Liver (tissue), 9 donors: ENCODE data around the gene MYL12B. TPM values are rescaled to one million over a fixed set of nuclear protein-coding genes. Genes with fewer than 3 reads are reported as not detected.
A peak's percentile ranks its signal among the peaks of the same experiment; 100 is the strongest.

ENCODE experiments used
- DNase-seq: peaks from one replicate; pipeline ENCODE4 v3.0.0-alpha.2; 2017; ENCODE audit warnings: low spot score
- H3K27ac ChIP-seq, 2 donors: one replicate each; pipeline ENCODE4 v1.7.0; 2013; ENCODE audit warnings: inconsistent platforms in 2 of 2, low read length in 2 of 2, control low read depth in 1 of 2, low read depth in 1 of 2, mild to moderate bottlenecking in 1 of 2
- H3K27me3 ChIP-seq, 4 donors: one replicate each; pipeline versions ENCODE4 v1.6.1 to v1.7.0; 2013; ENCODE audit warnings: low read length in 3 of 4, inconsistent platforms in 1 of 4, mild to moderate bottlenecking in 1 of 4, moderate library complexity in 1 of 4; ENCODE audit not compliant: control insufficient read depth in 4 of 4, insufficient read depth in 4 of 4
- H3K36me3 ChIP-seq, 4 donors: one replicate each; pipeline versions ENCODE4 v1.6.1 to v1.7.0; 2013; ENCODE audit warnings: low read length in 3 of 4, mild to moderate bottlenecking in 3 of 4, low read depth in 1 of 4, moderate library complexity in 1 of 4; ENCODE audit not compliant: control insufficient read depth in 4 of 4, insufficient read depth in 3 of 4
- H3K4me1 ChIP-seq, 4 donors: one replicate each; pipeline versions ENCODE4 v1.6.1 to v1.7.0; 2013; ENCODE audit warnings: low read length in 3 of 4, mild to moderate bottlenecking in 3 of 4, moderate library complexity in 1 of 4; ENCODE audit not compliant: control insufficient read depth in 4 of 4, insufficient read depth in 4 of 4
- H3K4me3 ChIP-seq, 3 donors: one replicate each; pipeline versions ENCODE4 v1.6.1 to v1.7.0; 2013; ENCODE audit warnings: low read length in 3 of 3, control low read depth in 1 of 3, low read depth in 1 of 3, mild to moderate bottlenecking in 1 of 3
- H3K9ac ChIP-seq, 2 donors: one replicate each; pipeline ENCODE4 v1.7.0; 2013; ENCODE audit warnings: low read length in 2 of 2, mild to moderate bottlenecking in 2 of 2, moderate library complexity in 2 of 2, control low read depth in 1 of 2, low read depth in 1 of 2
- H3K9me3 ChIP-seq, 4 donors: one replicate each; pipeline versions ENCODE4 v1.6.1 to v1.7.0; 2013; ENCODE audit warnings: low read length in 3 of 4; ENCODE audit not compliant: control insufficient read depth in 4 of 4
- EGR1 ChIP-seq, 2 donors: IDR thresholded peaks; 2 replicates each; pipeline ENCODE4 v1.6.1; 2016 to 2018; ENCODE audit warnings: antibody characterized with exemption in 2 of 2, low read depth in 2 of 2
- FOXA1 ChIP-seq: IDR thresholded peaks from 2 replicates; pipeline ENCODE4 v1.6.1; 2016; ENCODE audit warnings: antibody characterized with exemption
- FOXA2 ChIP-seq: IDR thresholded peaks from 2 replicates; pipeline ENCODE4 v1.6.1; 2016; ENCODE audit warnings: antibody characterized with exemption
- GABPA ChIP-seq, 2 donors: IDR thresholded peaks in 1 of 2; conservative IDR thresholded peaks in 1 of 2; 2 replicates each; pipeline ENCODE4 v1.6.1; 2016; ENCODE audit warnings: antibody characterized with exemption in 2 of 2, mild to moderate bottlenecking in 1 of 2, moderate library complexity in 1 of 2
- HNF4A ChIP-seq, 2 donors: conservative IDR thresholded peaks; 2 replicates each; pipeline ENCODE4 v1.6.1; 2016; ENCODE audit warnings: antibody characterized with exemption in 2 of 2, mild to moderate bottlenecking in 2 of 2
- HNF4G ChIP-seq: IDR thresholded peaks from 2 replicates; pipeline ENCODE4 v1.6.1; 2016; ENCODE audit warnings: antibody characterized with exemption
- JUND ChIP-seq, 2 donors: IDR thresholded peaks; 2 replicates each; pipeline ENCODE4 v1.6.1; 2016; ENCODE audit warnings: antibody characterized with exemption in 2 of 2
- NR2F2 ChIP-seq: IDR thresholded peaks from 2 replicates; pipeline ENCODE4 v1.6.1; 2016; ENCODE audit warnings: antibody characterized with exemption
- RAD21 ChIP-seq, 2 donors: IDR thresholded peaks; 2 replicates each; pipeline ENCODE4 v1.6.1; 2016; ENCODE audit warnings: antibody characterized with exemption in 2 of 2, mild to moderate bottlenecking in 2 of 2
- RXRA ChIP-seq, 2 donors: IDR thresholded peaks; 2 replicates each; pipeline ENCODE4 v1.6.1; 2017 to 2018; ENCODE audit warnings: antibody characterized with exemption in 2 of 2, mild to moderate bottlenecking in 1 of 2
- SP1 ChIP-seq: IDR thresholded peaks from 2 replicates; pipeline ENCODE4 v1.6.1; 2018; ENCODE audit warnings: antibody characterized with exemption, mild to moderate bottlenecking
- TAF1 ChIP-seq: conservative IDR thresholded peaks from 2 replicates; pipeline ENCODE4 v1.6.1; 2016; ENCODE audit warnings: antibody characterized with exemption, mild to moderate bottlenecking
- YY1 ChIP-seq: IDR thresholded peaks from 2 replicates; pipeline ENCODE4 v1.6.1; 2016; ENCODE audit warnings: antibody characterized with exemption, mild to moderate bottlenecking
- WGBS: extraction: QIAGEN DNeasy Blood & Tissue Kit; methylation state at CpG from one replicate; pipeline ENCODE4 v1.1.7; 2013; 5-methylcytosine and 5-hydroxymethylcytosine counted together
- polyA plus RNA-seq, 2 donors: library from polyadenylated mRNA; stranded (reverse) in 1 of 2; unstranded in 1 of 2; fragments of 200-250 nt in 1 of 2; fragments of >200 nt in 1 of 2; fragmentation: Nextera tagmentation in 1 of 2; extraction: Ambion mirVana in 1 of 2; gene quantifications; one replicate each; pipeline versions ENCODE4 v1.2.1 to v1.2.3, GENCODE V29; 2013 to 2015
- total RNA-seq, 2 donors: library from RNA; depleted of rRNA; stranded (reverse); fragments of >200 nt; gene quantifications; one replicate each; pipeline ENCODE4 v1.2.3, GENCODE V29; 2014
- TF ChIP-seq, protein P1 (sequence below): fragments of 150-350 bp; IDR thresholded peaks from 2 replicates; pipeline ENCODE4 v1.5.1; 2017; ENCODE audit warnings: improper control_type of control experiment, low read depth, low read length; ENCODE audit not compliant: missing input control
- TF ChIP-seq, protein P2 (sequence below): IDR thresholded peaks from 2 replicates; pipeline ENCODE4 v1.6.1; 2016; ENCODE audit warnings: antibody characterized with exemption
- TF ChIP-seq, protein P3 (sequence below): IDR thresholded peaks from 2 replicates; pipeline ENCODE4 v1.6.1; 2016; ENCODE audit warnings: antibody characterized with exemption
- TF ChIP-seq, protein P4 (sequence below): IDR thresholded peaks from 2 replicates; pipeline ENCODE4 v1.6.1; 2016; ENCODE audit warnings: antibody characterized with exemption, mild to moderate bottlenecking
- TF ChIP-seq, protein P5 (sequence below): IDR thresholded peaks from 2 replicates; pipeline ENCODE4 v1.6.1; 2016; ENCODE audit warnings: antibody characterized with exemption
- donor health status: healthy.
- donor health status: healthy.
- donor health status: healthy.
- donor health status: healthy.
- donor health status: healthy.

The MYL12B gene
- total and polyA plus RNA-seq, 4 donors = 106 to 303 (median 155) TPM

DNA sequence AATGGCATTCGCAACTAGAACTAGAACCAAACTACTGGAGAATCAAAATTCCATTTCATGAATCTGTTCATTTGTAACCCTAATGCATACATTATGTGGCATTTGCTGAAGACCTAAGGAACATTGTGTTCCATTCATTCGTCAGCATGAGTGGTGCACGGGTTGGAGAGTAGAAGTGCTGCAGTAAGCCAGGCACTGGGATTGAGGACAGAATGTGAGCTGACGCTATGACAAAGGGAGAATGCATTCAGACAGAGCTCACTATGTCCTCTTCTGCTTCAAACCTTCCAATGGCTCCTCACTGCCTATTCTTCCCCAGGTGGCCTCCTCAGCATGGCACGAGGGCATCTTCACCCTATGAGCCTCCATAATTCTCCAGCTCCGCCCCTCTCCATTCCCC, 35.9 kb upstream of the MYL12B start:
- Histone ChIP-seq H3K36me3 (no peaks in the 10 kb centered on the region), H3K4me1 (peaks cover 0 to 15% (median 5%) of the 10 kb centered on the region in 4 donors), H3K27ac (no peak overlapping the region), H3K27me3 (no peaks in the 10 kb centered on the region), H3K9ac (no peak overlapping the region), H3K9me3 (no peaks in the 10 kb centered on the region), H3K4me3 (no peak overlapping the region)
- no peak for DNase-seq
- 97% methylated on average over 6 of the region's 6 CpGs for WGBS
- TF ChIP-seq TAF1 (no peak), FOXA2 (no peak), HNF4A (conservative IDR thresholded peaks at IDR 0.05) (no peak), RXRA (IDR thresholded peaks at IDR 0.05) (no peak), RAD21 (IDR thresholded peaks at IDR 0.05) (no peak), HNF4G (no peak), EGR1 (IDR thresholded peaks at IDR 0.05; ENCODE audit: low read depth in 2 of 2) (no peak), SP1 (no peak), FOXA1 (no peak), YY1 (no peak), GABPA (IDR thresholded peaks at IDR 0.05 in 1 of 2, conservative IDR thresholded peaks at IDR 0.05 in 1 of 2) (no peak)
- TF ChIP-seq, protein P1, sequence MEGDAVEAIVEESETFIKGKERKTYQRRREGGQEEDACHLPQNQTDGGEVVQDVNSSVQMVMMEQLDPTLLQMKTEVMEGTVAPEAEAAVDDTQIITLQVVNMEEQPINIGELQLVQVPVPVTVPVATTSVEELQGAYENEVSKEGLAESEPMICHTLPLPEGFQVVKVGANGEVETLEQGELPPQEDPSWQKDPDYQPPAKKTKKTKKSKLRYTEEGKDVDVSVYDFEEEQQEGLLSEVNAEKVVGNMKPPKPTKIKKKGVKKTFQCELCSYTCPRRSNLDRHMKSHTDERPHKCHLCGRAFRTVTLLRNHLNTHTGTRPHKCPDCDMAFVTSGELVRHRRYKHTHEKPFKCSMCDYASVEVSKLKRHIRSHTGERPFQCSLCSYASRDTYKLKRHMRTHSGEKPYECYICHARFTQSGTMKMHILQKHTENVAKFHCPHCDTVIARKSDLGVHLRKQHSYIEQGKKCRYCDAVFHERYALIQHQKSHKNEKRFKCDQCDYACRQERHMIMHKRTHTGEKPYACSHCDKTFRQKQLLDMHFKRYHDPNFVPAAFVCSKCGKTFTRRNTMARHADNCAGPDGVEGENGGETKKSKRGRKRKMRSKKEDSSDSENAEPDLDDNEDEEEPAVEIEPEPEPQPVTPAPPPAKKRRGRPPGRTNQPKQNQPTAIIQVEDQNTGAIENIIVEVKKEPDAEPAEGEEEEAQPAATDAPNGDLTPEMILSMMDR = no peak

DNA sequence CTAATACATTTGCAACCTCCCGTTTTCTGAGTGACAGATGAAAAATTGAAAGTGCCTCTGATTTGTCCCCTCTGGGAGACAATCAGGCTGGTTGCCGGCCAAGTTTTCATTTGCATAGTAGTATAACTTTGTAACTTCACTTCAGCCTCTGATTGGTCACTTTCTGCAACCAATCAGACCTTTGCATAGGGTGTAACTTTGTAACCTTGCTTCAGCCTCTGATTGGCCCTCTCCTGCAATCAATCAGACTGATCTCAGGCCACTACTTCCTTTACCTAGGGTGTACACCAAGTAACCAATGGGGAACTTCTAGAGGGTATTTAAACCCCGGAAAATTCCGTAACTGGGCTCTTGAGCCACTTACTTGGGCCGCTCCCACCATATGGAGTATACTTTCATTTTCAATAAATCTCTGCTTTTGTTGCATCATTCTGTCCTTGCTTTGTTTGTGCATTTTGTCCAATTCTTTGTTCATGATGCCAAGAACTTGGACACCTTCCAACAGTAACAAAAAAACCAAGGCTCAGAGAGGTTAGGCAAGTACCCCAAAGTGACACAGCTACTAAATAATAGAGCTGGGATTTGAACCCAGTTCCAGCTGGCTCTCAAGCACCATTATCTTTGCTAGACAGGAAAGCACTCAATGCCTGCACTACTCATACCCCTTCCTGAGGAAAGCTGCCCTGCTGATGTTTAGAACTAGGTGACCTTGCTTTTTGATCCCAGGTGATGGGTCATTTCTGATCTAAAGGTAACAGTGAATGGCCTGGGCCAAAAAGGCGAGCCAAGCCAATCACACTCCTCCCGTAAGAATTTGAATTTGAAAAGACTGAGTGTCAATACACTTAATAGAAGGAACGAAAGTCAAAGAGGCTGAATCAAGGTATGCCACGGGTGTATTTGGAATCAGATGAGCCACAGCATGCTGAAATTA, 31.3 kb upstream of the MYL12B start:
- TF ChIP-seq, protein P1 = no peak
- peak; percentile 33 to 69 for TF ChIP-seq GABPA (IDR thresholded peaks at IDR 0.05 in 1 of 2, conservative IDR thresholded peaks at IDR 0.05 in 1 of 2)
- TF ChIP-seq HNF4G = no peak
- TF ChIP-seq, protein P2, sequence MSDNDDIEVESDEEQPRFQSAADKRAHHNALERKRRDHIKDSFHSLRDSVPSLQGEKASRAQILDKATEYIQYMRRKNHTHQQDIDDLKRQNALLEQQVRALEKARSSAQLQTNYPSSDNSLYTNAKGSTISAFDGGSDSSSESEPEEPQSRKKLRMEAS = peak; percentile 37
- peak in 1 of 2 donors; percentile 51 for TF ChIP-seq JUND (IDR thresholded peaks at IDR 0.05)
- TF ChIP-seq, protein P3, sequence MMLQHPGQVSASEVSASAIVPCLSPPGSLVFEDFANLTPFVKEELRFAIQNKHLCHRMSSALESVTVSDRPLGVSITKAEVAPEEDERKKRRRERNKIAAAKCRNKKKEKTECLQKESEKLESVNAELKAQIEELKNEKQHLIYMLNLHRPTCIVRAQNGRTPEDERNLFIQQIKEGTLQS = peak; percentile 87
- TF ChIP-seq, protein P4, sequence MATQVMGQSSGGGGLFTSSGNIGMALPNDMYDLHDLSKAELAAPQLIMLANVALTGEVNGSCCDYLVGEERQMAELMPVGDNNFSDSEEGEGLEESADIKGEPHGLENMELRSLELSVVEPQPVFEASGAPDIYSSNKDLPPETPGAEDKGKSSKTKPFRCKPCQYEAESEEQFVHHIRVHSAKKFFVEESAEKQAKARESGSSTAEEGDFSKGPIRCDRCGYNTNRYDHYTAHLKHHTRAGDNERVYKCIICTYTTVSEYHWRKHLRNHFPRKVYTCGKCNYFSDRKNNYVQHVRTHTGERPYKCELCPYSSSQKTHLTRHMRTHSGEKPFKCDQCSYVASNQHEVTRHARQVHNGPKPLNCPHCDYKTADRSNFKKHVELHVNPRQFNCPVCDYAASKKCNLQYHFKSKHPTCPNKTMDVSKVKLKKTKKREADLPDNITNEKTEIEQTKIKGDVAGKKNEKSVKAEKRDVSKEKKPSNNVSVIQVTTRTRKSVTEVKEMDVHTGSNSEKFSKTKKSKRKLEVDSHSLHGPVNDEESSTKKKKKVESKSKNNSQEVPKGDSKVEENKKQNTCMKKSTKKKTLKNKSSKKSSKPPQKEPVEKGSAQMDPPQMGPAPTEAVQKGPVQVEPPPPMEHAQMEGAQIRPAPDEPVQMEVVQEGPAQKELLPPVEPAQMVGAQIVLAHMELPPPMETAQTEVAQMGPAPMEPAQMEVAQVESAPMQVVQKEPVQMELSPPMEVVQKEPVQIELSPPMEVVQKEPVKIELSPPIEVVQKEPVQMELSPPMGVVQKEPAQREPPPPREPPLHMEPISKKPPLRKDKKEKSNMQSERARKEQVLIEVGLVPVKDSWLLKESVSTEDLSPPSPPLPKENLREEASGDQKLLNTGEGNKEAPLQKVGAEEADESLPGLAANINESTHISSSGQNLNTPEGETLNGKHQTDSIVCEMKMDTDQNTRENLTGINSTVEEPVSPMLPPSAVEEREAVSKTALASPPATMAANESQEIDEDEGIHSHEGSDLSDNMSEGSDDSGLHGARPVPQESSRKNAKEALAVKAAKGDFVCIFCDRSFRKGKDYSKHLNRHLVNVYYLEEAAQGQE = peak; percentile 71
- TF ChIP-seq YY1 = peak; percentile 52
- TF ChIP-seq RXRA (IDR thresholded peaks at IDR 0.05) = peak; percentile 72 to 82
- TF ChIP-seq RAD21 (IDR thresholded peaks at IDR 0.05) = no peak
- TF ChIP-seq SP1 = peak; percentile 80
- peak; percentile 39 for TF ChIP-seq FOXA2
- TF ChIP-seq, protein P5, sequence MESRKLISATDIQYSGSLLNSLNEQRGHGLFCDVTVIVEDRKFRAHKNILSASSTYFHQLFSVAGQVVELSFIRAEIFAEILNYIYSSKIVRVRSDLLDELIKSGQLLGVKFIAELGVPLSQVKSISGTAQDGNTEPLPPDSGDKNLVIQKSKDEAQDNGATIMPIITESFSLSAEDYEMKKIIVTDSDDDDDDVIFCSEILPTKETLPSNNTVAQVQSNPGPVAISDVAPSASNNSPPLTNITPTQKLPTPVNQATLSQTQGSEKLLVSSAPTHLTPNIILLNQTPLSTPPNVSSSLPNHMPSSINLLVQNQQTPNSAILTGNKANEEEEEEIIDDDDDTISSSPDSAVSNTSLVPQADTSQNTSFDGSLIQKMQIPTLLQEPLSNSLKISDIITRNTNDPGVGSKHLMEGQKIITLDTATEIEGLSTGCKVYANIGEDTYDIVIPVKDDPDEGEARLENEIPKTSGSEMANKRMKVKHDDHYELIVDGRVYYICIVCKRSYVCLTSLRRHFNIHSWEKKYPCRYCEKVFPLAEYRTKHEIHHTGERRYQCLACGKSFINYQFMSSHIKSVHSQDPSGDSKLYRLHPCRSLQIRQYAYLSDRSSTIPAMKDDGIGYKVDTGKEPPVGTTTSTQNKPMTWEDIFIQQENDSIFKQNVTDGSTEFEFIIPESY = no peak
- no peak for TF ChIP-seq FOXA1
- no peak for TF ChIP-seq EGR1 (IDR thresholded peaks at IDR 0.05; ENCODE audit: low read depth in 2 of 2)
- peak; percentile 96 for TF ChIP-seq TAF1
- no peak for TF ChIP-seq NR2F2
- peak; percentile 83 to 94 for TF ChIP-seq HNF4A (conservative IDR thresholded peaks at IDR 0.05)
- Histone ChIP-seq H3K27ac (peak overlapping the region; percentile 78 to 82), H3K9ac (peak overlapping the region in 1 of 2 donors; percentile 58), H3K4me1 (peaks cover 7 to 41% (median 20%) of the 10 kb centered on the region in 4 donors), H3K9me3 (no peaks in the 10 kb centered on the region), H3K4me3 (peak overlapping the region in 2 of 3 donors; percentile 22 to 48), H3K27me3 (no peaks in the 10 kb centered on the region), H3K36me3 (no peaks in the 10 kb centered on the region)
- DNase-seq = no peak
- 31% methylated on average over 9 of the region's 9 CpGs for WGBS
